ENCODE results near the gene CFI. TPM values are rescaled to one million over a fixed set of nuclear protein-coding genes. Genes with fewer than 3 reads are reported as not detected.

CFI gene
- total and polyA plus RNA-seq, 9 of the 15 experiments (the other 6 are each of a cell fraction or from before 2014, with no cell fraction given), result 0.30 to 8.4 (median 0.95) TPM

DNA sequence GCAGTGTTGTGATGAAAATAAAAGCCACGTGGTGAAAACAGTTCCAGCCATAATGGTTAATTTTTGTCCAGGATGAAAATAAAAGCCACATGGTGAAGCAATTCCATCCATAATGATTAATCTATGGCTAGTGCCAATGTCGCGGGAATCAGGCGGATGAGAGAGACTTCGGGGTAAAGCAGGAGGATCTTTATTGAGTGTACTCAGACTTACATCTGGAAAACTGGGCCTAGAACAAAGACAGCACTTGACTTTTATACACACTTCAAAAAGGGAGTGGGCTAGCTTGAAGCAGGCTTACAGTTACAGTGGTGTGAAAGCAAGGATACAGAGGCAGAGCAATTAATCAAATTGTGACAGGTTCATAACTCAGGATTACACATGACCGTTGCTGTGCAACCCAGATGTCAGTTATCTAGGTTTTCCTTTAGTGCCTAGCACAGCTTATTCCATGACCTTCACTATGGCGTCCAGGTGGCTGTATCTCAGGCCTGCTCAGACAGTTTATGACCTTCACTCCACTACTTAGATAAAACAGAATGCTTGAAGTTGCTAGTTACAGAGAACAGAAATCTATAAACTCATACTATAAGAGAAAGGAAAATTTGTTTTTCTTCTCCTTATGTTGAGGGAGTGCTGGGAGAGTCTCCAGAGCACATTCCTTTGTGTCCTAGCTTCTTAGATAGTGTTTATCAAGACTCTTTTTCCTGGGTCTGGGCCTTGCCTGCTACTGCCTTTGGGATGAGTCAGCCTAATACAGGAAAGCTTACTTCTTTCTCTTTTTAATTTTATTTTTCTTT is 66.0 kb downstream of the CFI start (continued):
- TF ChIP-seq ZSCAN29 (IDR thresholded peaks at IDR 0.05) (no peak), SIRT6 (IDR thresholded peaks at IDR 0.05; ENCODE audit: low read depth, low read length) (no peak), ZNF197 (CRISPR knock-in tag; IDR thresholded peaks at IDR 0.05; ENCODE audit: low read depth) (no peak), ZNF217 (CRISPR knock-in tag; IDR thresholded peaks at IDR 0.05) (no peak), RBM22 (IDR thresholded peaks at IDR 0.05; ENCODE audit: low read depth, low read length, poor library complexity, severe bottlenecking) (no peak), ZNF696 (CRISPR knock-in tag; conservative IDR thresholded peaks at IDR 0.05) (no peak), FOS (IDR thresholded peaks at IDR 0.05; ENCODE audit: extremely low read depth, insufficient read length) (no peak)
- TF ChIP-seq, protein P1, sequence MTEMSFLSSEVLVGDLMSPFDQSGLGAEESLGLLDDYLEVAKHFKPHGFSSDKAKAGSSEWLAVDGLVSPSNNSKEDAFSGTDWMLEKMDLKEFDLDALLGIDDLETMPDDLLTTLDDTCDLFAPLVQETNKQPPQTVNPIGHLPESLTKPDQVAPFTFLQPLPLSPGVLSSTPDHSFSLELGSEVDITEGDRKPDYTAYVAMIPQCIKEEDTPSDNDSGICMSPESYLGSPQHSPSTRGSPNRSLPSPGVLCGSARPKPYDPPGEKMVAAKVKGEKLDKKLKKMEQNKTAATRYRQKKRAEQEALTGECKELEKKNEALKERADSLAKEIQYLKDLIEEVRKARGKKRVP (CRISPR knock-in tag; IDR thresholded peaks at IDR 0.05), result no peak
- TF ChIP-seq, protein P2, sequence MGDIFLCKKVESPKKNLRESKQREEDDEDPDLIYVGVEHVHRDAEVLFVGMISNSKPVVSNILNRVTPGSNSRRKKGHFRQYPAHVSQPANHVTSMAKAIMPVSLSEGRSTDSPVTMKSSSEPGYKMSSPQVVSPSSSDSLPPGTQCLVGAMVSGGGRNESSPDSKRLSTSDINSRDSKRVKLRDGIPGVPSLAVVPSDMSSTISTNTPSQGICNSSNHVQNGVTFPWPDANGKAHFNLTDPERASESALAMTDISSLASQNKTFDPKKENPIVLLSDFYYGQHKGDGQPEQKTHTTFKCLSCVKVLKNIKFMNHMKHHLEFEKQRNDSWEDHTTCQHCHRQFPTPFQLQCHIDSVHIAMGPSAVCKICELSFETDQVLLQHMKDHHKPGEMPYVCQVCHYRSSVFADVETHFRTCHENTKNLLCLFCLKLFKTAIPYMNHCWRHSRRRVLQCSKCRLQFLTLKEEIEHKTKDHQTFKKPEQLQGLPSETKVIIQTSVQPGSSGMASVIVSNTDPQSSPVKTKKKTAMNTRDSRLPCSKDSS (IDR thresholded peaks at IDR 0.05; ENCODE audit: low read depth, partially characterized antibody), result no peak
- TF ChIP-seq, protein P3, sequence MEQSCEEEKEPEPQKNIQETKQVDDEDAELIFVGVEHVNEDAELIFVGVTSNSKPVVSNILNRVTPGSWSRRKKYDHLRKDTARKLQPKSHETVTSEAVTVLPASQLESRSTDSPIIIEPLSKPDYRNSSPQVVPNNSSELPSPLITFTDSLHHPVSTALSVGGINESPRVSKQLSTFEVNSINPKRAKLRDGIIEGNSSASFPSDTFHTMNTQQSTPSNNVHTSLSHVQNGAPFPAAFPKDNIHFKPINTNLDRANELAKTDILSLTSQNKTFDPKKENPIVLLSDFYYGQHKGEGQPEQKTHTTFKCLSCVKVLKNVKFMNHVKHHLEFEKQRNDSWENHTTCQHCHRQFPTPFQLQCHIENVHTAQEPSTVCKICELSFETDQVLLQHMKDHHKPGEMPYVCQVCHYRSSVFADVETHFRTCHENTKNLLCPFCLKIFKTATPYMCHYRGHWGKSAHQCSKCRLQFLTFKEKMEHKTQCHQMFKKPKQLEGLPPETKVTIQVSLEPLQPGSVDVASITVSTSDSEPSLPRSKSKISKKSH (CRISPR knock-in tag; IDR thresholded peaks at IDR 0.05), result no peak
- TF ChIP-seq, protein P4, sequence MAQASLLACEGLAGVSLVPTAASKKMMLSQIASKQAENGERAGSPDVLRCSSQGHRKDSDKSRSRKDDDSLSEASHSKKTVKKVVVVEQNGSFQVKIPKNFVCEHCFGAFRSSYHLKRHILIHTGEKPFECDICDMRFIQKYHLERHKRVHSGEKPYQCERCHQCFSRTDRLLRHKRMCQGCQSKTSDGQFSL (CRISPR knock-in tag; IDR thresholded peaks at IDR 0.05), result no peak
- TF ChIP-seq, protein P4 (tag; IDR thresholded peaks at IDR 0.05), result no peak
- TF ChIP-seq, protein P5, sequence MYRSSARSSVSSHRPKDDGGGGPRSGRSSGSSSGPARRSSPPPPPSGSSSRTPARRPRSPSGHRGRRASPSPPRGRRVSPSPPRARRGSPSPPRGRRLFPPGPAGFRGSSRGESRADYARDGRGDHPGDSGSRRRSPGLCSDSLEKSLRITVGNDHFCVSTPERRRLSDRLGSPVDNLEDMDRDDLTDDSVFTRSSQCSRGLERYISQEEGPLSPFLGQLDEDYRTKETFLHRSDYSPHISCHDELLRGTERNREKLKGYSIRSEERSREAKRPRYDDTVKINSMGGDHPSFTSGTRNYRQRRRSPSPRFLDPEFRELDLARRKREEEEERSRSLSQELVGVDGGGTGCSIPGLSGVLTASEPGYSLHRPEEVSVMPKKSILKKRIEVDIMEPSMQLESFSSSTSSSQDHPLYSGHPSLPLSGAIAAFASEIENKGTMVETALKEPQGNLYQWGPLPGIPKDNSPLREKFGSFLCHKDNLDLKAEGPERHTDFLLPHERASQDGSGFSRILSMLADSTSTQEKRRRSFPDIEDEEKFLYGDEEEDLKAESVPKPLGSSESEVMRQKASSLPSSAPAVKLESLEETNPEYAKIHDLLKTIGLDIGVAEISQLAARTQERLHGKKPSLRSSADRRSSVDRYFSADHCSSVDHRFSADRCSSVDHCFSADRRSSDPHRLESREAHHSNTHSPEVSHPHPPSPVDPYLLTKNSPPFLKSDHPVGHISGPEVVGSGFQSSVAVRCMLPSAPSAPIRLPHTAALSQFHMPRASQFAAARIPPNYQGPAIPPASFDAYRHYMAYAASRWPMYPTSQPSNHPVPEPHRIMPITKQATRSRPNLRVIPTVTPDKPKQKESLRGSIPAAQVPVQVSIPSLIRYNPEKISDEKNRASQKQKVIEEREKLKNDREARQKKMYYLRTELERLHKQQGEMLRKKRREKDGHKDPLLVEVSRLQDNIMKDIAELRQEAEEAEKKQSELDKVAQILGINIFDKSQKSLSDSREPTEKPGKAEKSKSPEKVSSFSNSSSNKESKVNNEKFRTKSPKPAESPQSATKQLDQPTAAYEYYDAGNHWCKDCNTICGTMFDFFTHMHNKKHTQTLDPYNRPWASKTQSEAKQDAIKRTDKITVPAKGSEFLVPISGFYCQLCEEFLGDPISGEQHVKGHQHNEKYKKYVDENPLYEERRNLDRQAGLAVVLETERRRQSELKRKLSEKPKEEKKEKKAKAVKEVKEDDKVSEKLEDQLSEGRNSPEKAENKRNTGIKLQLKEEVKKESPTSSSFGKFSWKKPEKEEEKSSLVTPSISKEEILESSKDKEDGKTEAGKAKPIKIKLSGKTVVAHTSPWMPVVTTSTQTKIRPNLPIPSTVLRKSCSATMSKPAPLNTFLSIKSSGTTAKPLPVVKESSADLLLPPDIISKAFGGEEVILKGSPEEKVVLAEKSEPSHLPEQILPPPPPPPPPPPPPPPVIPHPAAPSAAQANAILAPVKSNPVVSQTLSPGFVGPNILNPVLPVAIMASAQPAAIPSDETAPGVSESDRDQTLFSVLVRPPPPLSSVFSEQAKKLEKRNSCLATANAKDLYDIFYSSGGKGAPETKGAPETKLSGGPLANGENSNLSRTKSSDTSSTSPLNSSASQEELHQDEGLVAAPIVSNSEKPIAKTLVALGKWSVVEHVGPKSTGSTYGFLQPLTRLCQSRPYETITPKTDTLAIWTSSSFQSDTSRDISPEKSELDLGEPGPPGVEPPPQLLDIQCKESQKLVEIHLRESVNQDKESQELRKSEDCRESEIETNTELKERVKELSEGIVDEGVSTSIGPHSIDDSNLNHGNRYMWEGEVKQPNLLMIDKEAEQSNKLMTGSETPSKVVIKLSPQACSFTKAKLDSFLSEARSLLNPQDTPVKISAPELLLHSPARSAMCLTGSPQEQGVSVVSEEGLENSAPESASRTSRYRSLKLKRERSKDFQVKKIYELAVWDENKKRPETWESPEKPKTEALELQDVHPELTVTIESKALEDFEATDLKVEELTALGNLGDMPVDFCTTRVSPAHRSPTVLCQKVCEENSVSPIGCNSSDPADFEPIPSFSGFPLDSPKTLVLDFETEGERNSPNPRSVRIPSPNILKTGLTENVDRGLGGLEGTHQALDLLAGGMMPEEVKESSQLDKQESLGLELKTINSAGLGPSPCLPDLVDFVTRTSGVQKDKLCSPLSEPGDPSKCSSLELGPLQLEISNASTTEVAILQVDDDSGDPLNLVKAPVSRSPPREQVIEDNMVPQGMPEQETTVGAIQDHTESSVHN (IDR thresholded peaks at IDR 0.05; ENCODE audit: borderline replicate concordance in 1 of 2, low read depth in 1 of 2), result no peak

Data from K562 (cell line).